Left lung (tissue), 10 donors: ENCODE measurements around the gene CARHSP1. TPM values are rescaled to one million over a fixed set of nuclear protein-coding genes. Genes with fewer than 3 reads are reported as not detected.

ENCODE experiments used
- ATAC-seq: fragments of 200-7000 bp; cut with Tn5 transposase; one replicate; pipeline ENCODE4 v1.9.1; 2020; ENCODE audit warnings: moderate library complexity
- DNase-seq, 4 donors: peaks; one replicate each; pipeline ENCODE4 v3.0.0-alpha.2; 2013 to 2020
- H3K27ac ChIP-seq, 2 donors: fragments of 200-600 bp; sonication (generic) in 1 of 2; one replicate each; pipeline versions ENCODE4 v1.5.0 to v1.8.0; 2020 to 2021
- H3K27me3 ChIP-seq, 2 donors: fragments of 200-600 bp; sonication (generic) in 1 of 2; one replicate each; pipeline versions ENCODE4 v1.5.0 to v1.8.0; 2020 to 2021
- H3K36me3 ChIP-seq, 2 donors: fragments of 200-600 bp; sonication (generic) in 1 of 2; one replicate each; pipeline versions ENCODE4 v1.5.0 to v1.8.0; 2020 to 2021
- H3K4me1 ChIP-seq, 2 donors: fragments of 200-600 bp; one replicate each; pipeline ENCODE4 v1.8.0; 2021
- H3K4me3 ChIP-seq, 2 donors: fragments of 200-600 bp; sonication (generic) in 1 of 2; one replicate each; pipeline versions ENCODE4 v1.5.0 to v1.8.0; 2020 to 2021; ENCODE audit warnings: mild to moderate bottlenecking in 1 of 2
- H3K9me3 ChIP-seq, 2 donors: fragments of 200-600 bp; sonication (generic) in 1 of 2; one replicate each; pipeline versions ENCODE4 v1.5.0 to v1.8.0; 2020 to 2021
- intact Hi-C, 2 donors: fragments of 100-400 bp; cut with DNase I; formaldehyde crosslinking; loops; one replicate each; pipeline versions ENCODE4 v1.11.2 to v1.14.2; 2022
- polyA plus RNA-seq, 6 donors: library from polyadenylated mRNA; unstranded; fragments of 120-200 nt; gene quantifications; one replicate each; pipeline ENCODE4 v1.2.1, GENCODE V29; 2013; ENCODE audit not compliant: insufficient read length in 6 of 6
- total RNA-seq, 2 donors: library from RNA; stranded (reverse); fragmentation: NEBNext Ultra II Directional; extraction: Animal tissue kit (Norgen Biotek cat#: 25700); gene quantifications; one replicate each; pipeline ENCODE4 v1.2.1, GENCODE V29; 2021
- TF ChIP-seq, protein P1 (sequence below), 2 donors: fragments of 200-600 bp; sonication (generic) in 1 of 2; IDR thresholded peaks; one replicate each; pipeline versions ENCODE4 v1.5.0 to v1.8.0; 2021; ENCODE audit warnings: antibody characterized with exemption in 2 of 2
- donor health status: DM: no; HTN: yes; CAD: no.
- donor health status: DM: no; HTN: no; CAD: no.

Gene CARHSP1
- total and polyA plus RNA-seq, 8 donors, result 74.0 to 114 (median 93.7) TPM

DNA sequence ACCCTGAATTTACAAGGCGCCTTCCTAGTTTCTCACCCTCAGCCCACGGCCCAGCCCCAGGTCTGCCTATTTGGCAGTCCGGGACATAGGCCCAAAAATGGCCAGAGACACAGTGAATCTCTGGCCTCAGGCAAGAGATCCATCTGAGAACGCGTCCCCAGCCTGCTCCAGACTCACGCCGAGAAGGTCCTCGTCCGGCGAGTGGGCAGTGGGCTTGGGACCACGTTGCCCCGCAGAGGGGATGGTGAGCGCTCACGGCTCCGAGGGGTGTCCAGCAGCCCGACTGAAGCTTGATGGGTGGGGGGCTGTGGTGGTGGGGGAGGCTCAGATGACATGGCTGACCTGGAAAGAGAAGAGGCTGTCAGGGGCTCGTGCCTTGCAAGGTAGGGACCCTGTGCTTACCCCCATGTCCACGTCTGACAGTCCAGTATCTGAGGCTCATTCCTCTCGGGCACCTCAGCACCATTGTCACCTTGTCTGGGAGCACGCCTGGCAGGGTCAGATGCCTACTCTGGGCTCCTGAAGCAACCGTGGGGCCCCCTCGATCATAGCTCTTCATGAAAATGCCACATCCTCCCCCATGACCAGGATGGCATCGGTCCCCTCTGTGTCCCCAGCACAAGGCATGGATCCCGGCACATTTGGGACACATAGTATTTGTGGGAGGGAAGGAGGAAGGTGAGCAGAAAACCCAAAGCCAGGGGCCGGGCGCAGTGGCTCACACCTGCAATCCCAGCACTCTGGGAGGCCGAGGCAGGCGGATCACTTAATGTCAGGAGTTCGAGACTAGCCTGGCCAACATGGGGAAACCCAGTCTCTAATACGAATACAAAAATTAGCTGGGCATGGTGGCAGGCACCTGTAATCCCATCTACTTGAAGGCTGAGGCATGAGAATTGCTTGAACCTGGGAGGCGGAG, 9.6 kb downstream of the CARHSP1 start:
- intact Hi-C loops, result no loop called here
- peaks cover 0 to 45% of the 10 kb centered on the region in 2 donors for H3K36me3 ChIP-seq
- TF ChIP-seq, protein P1, sequence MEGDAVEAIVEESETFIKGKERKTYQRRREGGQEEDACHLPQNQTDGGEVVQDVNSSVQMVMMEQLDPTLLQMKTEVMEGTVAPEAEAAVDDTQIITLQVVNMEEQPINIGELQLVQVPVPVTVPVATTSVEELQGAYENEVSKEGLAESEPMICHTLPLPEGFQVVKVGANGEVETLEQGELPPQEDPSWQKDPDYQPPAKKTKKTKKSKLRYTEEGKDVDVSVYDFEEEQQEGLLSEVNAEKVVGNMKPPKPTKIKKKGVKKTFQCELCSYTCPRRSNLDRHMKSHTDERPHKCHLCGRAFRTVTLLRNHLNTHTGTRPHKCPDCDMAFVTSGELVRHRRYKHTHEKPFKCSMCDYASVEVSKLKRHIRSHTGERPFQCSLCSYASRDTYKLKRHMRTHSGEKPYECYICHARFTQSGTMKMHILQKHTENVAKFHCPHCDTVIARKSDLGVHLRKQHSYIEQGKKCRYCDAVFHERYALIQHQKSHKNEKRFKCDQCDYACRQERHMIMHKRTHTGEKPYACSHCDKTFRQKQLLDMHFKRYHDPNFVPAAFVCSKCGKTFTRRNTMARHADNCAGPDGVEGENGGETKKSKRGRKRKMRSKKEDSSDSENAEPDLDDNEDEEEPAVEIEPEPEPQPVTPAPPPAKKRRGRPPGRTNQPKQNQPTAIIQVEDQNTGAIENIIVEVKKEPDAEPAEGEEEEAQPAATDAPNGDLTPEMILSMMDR (IDR thresholded peaks at IDR 0.05), result no peak
- no peak for ATAC-seq
- no peak overlapping the region for H3K4me3 ChIP-seq
- peaks cover 14 to 59% of the 10 kb centered on the region in 2 donors for H3K4me1 ChIP-seq
- no peaks in the 10 kb centered on the region for H3K9me3 ChIP-seq
- peak overlapping the region in 1 of 2 donors; percentile 65 for H3K27ac ChIP-seq
- H3K27me3 ChIP-seq, result no peaks in the 10 kb centered on the region
- DNase-seq, result peak in 2 of 4 donors; percentile 27 to 51

DNA sequence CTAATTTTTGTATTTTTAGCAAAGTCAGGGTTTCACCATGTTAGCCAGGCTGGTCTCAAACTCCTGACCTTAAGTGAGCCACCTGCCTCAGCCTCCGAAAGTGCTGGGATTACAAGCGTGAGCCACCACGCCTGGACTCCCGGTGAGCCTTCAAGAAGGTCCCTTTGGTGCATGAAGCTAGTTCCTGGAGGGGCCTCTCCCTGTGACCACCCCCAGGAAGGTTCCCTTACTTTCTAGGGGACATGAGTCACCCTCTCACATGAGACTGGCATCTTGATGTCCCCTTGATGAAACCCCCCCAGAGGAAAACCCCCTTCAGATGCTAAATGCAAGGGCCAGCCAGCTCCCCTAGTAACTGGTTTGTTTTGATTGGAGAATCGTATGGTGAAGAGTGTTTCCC, 12.8 kb downstream of the CARHSP1 start:
- peaks cover 4 to 40% of the 10 kb centered on the region in 2 donors for H3K4me1 ChIP-seq
- TF ChIP-seq, protein P1 (IDR thresholded peaks at IDR 0.05), result no peak
- peak overlapping the region in 1 of 2 donors; percentile 58 for H3K27ac ChIP-seq
- no peak for ATAC-seq
- H3K36me3 ChIP-seq, result peaks cover 0 to 77% of the 10 kb centered on the region in 2 donors
- H3K27me3 ChIP-seq, result no peaks in the 10 kb centered on the region
- no peaks in the 10 kb centered on the region for H3K9me3 ChIP-seq
- peak in 1 of 4 donors; percentile 8 for DNase-seq
- intact Hi-C loops, result no loop called here
- H3K4me3 ChIP-seq, result no peak overlapping the region

DNA sequence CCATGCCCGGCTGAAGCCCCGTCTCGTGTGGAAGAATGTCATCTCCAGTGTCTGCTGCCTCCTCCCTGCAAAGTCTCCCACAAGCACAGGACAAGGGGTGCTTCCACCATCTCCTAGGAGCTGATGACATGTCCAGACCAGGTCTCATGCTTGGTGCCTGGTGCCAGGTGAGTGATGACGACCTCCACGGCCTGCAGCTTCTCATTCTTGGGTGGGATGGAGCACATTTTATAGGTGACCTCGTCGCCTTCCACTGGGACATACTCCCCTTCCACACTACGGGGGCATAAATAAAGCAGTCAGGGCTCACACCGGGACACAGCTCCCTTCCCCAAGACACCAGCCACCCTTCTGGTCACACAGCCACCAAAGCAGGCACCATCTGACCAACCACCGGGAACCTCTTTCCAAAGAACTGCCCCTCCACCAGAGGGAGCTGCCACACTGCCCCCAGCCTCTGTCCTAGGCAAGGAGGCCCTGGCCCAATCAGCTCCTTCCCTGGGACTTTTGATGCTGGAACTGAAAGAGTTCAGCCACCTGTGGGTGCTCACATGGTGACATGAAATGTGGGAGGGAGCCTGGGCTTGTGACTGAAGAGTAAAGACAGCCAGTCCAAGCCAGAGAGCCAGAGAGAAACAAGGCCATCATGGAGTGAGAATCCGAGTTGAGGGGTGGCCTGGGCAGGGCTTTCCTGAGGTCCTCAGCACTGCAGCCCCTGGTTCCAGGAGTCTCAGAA, 13.6 kb downstream of the CARHSP1 start:
- H3K27me3 ChIP-seq, result no peaks in the 10 kb centered on the region
- no peaks in the 10 kb centered on the region for H3K9me3 ChIP-seq
- DNase-seq (peak in 2 of 4 donors; percentile 21 to 43), ATAC-seq (no peak)
- peaks cover 0 to 85% of the 10 kb centered on the region in 2 donors for H3K36me3 ChIP-seq
- TF ChIP-seq, protein P1 (IDR thresholded peaks at IDR 0.05), result no peak
- intact Hi-C loops, result no loop called here
- no peak overlapping the region for H3K4me3 ChIP-seq
- H3K4me1 ChIP-seq, result peaks cover 0 to 40% of the 10 kb centered on the region in 2 donors
- H3K27ac ChIP-seq, result peak overlapping the region; percentile 24 to 58

DNA sequence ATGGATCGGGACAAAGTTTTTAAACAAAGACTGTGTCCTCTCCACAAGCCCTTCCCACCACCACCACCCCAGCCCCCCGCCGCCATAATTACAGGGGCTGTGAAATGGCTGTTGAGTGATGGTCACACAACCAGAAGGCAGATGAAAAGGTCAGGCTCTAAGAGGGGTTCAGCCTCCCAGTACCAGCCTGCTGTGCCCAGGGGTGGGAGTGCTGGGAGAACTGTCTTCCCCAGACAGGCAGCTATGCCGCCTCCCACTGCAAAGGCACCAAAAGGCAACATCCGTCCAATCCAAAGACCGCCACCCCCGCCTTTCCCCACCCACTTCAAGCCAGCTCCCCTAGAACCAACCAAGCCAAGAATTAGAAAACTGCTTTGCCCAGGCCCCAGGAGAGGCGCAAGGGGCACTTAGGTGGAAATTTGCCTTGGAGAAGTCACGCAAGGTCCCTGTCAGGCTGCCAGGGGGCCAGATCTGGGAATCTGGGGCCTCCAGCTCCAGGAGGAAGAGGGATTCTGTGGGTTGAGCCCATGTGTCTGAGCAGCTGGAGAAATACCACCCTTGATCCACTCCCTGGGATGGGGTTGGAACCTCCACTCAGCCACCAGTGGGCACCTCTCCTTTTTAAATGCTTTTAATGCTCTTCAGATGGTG, 14.4 kb downstream of the CARHSP1 start:
- peaks cover 0 to 92% of the 10 kb centered on the region in 2 donors for H3K36me3 ChIP-seq
- no peak for ATAC-seq

More for the DNA sequence above, 14.4 kb downstream of the CARHSP1 start:
- intact Hi-C loops, result no loop called here
- Histone ChIP-seq H3K27ac (peak overlapping the region in 1 of 2 donors; percentile 58), H3K4me3 (no peak overlapping the region), H3K9me3 (no peaks in the 10 kb centered on the region), H3K4me1 (peaks cover 0 to 40% of the 10 kb centered on the region in 2 donors), H3K27me3 (no peaks in the 10 kb centered on the region)
- DNase-seq, result peak in 2 of 4 donors; percentile 25 to 44
- TF ChIP-seq, protein P1 (IDR thresholded peaks at IDR 0.05), result no peak
